ENCODE results near the gene TGFBRAP1.

The TGFBRAP1 gene, protein sequence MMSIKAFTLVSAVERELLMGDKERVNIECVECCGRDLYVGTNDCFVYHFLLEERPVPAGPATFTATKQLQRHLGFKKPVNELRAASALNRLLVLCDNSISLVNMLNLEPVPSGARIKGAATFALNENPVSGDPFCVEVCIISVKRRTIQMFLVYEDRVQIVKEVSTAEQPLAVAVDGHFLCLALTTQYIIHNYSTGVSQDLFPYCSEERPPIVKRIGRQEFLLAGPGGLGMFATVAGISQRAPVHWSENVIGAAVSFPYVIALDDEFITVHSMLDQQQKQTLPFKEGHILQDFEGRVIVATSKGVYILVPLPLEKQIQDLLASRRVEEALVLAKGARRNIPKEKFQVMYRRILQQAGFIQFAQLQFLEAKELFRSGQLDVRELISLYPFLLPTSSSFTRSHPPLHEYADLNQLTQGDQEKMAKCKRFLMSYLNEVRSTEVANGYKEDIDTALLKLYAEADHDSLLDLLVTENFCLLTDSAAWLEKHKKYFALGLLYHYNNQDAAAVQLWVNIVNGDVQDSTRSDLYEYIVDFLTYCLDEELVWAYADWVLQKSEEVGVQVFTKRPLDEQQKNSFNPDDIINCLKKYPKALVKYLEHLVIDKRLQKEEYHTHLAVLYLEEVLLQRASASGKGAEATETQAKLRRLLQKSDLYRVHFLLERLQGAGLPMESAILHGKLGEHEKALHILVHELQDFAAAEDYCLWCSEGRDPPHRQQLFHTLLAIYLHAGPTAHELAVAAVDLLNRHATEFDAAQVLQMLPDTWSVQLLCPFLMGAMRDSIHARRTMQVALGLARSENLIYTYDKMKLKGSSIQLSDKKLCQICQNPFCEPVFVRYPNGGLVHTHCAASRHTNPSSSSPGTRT

GRCh38 chr2:105329561-105330495, at the start of gene TGFBRAP1:
TGFBRAP1 (minus strand) TSS chr2:105329735; CDS start chr2:105308301, 21,434 bp downstream.
- H3K27me3 ChIP-seq (replicated peaks; ENCODE audit: control insufficient read depth, insufficient read depth, low read length) = no peaks in the 10 kb centered on the region
- peak within 1 kb of the TSS; percentile 91 for H3K9ac ChIP-seq (ENCODE audit: low read length)
- H3K4me1 ChIP-seq (ENCODE audit: control insufficient read depth, insufficient read depth, low read length) = peaks cover 49% of the 10 kb centered on the region
- no peaks in the 10 kb centered on the region for H3K9me3 ChIP-seq (ENCODE audit: control insufficient read depth, low read length)
- peak within 1 kb of the TSS; percentile 86 for H3K4me3 ChIP-seq (ENCODE audit: low read length)
- peaks cover 8% of the 10 kb centered on the region for H3K36me3 ChIP-seq (ENCODE audit: control insufficient read depth, insufficient read depth, low read length, severe bottlenecking)
- peak; percentile 87 for DNase-seq (ENCODE audit: low read depth)

GRCh38 chr2:105378921-105379383, 49.4 kb upstream of the TGFBRAP1 start:
- Histone ChIP-seq H3K4me1 (ENCODE audit: control insufficient read depth, insufficient read depth, low read length) (peaks cover 63% of the 10 kb centered on the region), H3K9me3 (ENCODE audit: control insufficient read depth, low read length) (no peaks in the 10 kb centered on the region), H3K9ac (ENCODE audit: low read length) (no peak overlapping the region), H3K27me3 (replicated peaks; ENCODE audit: control insufficient read depth, insufficient read depth, low read length) (no peaks in the 10 kb centered on the region), H3K36me3 (ENCODE audit: control insufficient read depth, insufficient read depth, low read length, severe bottlenecking) (peaks cover 75% of the 10 kb centered on the region), H3K4me3 (ENCODE audit: low read length) (no peak overlapping the region)
- no peak for DNase-seq (ENCODE audit: low read depth)

GRCh38 chr2:105378276-105378840, 48.8 kb upstream of the TGFBRAP1 start:
- Histone ChIP-seq H3K9me3 (ENCODE audit: control insufficient read depth, low read length) (no peaks in the 10 kb centered on the region), H3K4me3 (ENCODE audit: low read length) (no peak overlapping the region), H3K4me1 (ENCODE audit: control insufficient read depth, insufficient read depth, low read length) (peaks cover 68% of the 10 kb centered on the region), H3K9ac (ENCODE audit: low read length) (peak overlapping the region; percentile 0), H3K36me3 (ENCODE audit: control insufficient read depth, insufficient read depth, low read length, severe bottlenecking) (peaks cover 73% of the 10 kb centered on the region), H3K27me3 (replicated peaks; ENCODE audit: control insufficient read depth, insufficient read depth, low read length) (no peaks in the 10 kb centered on the region)
- DNase-seq (ENCODE audit: low read depth) = no peak

GRCh38 chr2:105377871-105378270, 48.3 kb upstream of the TGFBRAP1 start:
- Histone ChIP-seq H3K9ac (ENCODE audit: low read length) (peak overlapping the region; percentile 0), H3K4me1 (ENCODE audit: control insufficient read depth, insufficient read depth, low read length) (peaks cover 73% of the 10 kb centered on the region), H3K36me3 (ENCODE audit: control insufficient read depth, insufficient read depth, low read length, severe bottlenecking) (peaks cover 73% of the 10 kb centered on the region), H3K9me3 (ENCODE audit: control insufficient read depth, low read length) (no peaks in the 10 kb centered on the region), H3K4me3 (ENCODE audit: low read length) (no peak overlapping the region), H3K27me3 (replicated peaks; ENCODE audit: control insufficient read depth, insufficient read depth, low read length) (no peaks in the 10 kb centered on the region)
- no peak for DNase-seq (ENCODE audit: low read depth)

- DNase-seq (ENCODE audit: low read depth) = peak; percentile 59
- no peak overlapping the region for H3K9ac ChIP-seq (ENCODE audit: low read length)
- no peak overlapping the region for H3K4me3 ChIP-seq (ENCODE audit: low read length)
- H3K9me3 ChIP-seq (ENCODE audit: control insufficient read depth, low read length) = no peaks in the 10 kb centered on the region
- peaks cover 66% of the 10 kb centered on the region for H3K36me3 ChIP-seq (ENCODE audit: control insufficient read depth, insufficient read depth, low read length, severe bottlenecking)
- no peaks in the 10 kb centered on the region for H3K27me3 ChIP-seq (replicated peaks; ENCODE audit: control insufficient read depth, insufficient read depth, low read length)
- H3K4me1 ChIP-seq (ENCODE audit: control insufficient read depth, insufficient read depth, low read length) = peaks cover 80% of the 10 kb centered on the region
These were observed 47.3 kb upstream of the TGFBRAP1 start for GRCh38 chr2:105376789-105377240.

DNA sequence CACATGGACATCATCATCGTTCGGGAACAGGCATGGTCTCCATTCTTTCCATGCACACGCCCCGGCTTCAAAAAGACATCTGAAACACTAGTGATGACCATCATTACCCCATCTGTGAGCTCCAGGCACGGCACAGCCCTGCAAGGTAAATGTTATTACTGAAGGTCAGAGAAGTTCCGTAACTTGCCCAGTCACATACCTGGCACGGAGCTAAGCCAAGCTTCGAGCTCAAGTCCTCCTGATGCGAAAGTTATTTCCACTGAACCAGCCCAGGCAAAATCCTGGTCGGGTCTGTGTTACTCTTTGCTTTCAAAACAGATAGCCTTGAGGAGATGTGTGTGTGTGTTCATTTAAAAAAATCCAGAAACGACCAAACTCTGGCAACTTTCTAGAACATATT, 46.5 kb upstream of the TGFBRAP1 start:
- Histone ChIP-seq H3K9me3 (ENCODE audit: control insufficient read depth, low read length) (no peaks in the 10 kb centered on the region), H3K4me3 (ENCODE audit: low read length) (peak overlapping the region; percentile 5), H3K9ac (ENCODE audit: low read length) (peak overlapping the region; percentile 60), H3K36me3 (ENCODE audit: control insufficient read depth, insufficient read depth, low read length, severe bottlenecking) (peaks cover 65% of the 10 kb centered on the region), H3K4me1 (ENCODE audit: control insufficient read depth, insufficient read depth, low read length) (peaks cover 81% of the 10 kb centered on the region), H3K27me3 (replicated peaks; ENCODE audit: control insufficient read depth, insufficient read depth, low read length) (no peaks in the 10 kb centered on the region)
- no peak for DNase-seq (ENCODE audit: low read depth)

- Histone ChIP-seq H3K9me3 (ENCODE audit: control insufficient read depth, low read length) (no peaks in the 10 kb centered on the region), H3K4me1 (ENCODE audit: control insufficient read depth, insufficient read depth, low read length) (peaks cover 79% of the 10 kb centered on the region), H3K4me3 (ENCODE audit: low read length) (peak overlapping the region; percentile 20), H3K9ac (ENCODE audit: low read length) (peak overlapping the region; percentile 72), H3K36me3 (ENCODE audit: control insufficient read depth, insufficient read depth, low read length, severe bottlenecking) (peaks cover 67% of the 10 kb centered on the region), H3K27me3 (replicated peaks; ENCODE audit: control insufficient read depth, insufficient read depth, low read length) (no peaks in the 10 kb centered on the region)
- DNase-seq (ENCODE audit: low read depth) = no peak
These were observed 45.5 kb upstream of the TGFBRAP1 start for GRCh38 chr2:105375001-105375561.

GRCh38 chr2:105373895-105374401, 44.4 kb upstream of the TGFBRAP1 start:
- peaks cover 64% of the 10 kb centered on the region for H3K36me3 ChIP-seq (ENCODE audit: control insufficient read depth, insufficient read depth, low read length, severe bottlenecking)
- DNase-seq (ENCODE audit: low read depth) = no peak
- no peak overlapping the region for H3K4me3 ChIP-seq (ENCODE audit: low read length)
- no peaks in the 10 kb centered on the region for H3K9me3 ChIP-seq (ENCODE audit: control insufficient read depth, low read length)
- no peaks in the 10 kb centered on the region for H3K27me3 ChIP-seq (replicated peaks; ENCODE audit: control insufficient read depth, insufficient read depth, low read length)
- peaks cover 69% of the 10 kb centered on the region for H3K4me1 ChIP-seq (ENCODE audit: control insufficient read depth, insufficient read depth, low read length)
- H3K9ac ChIP-seq (ENCODE audit: low read length) = peak overlapping the region; percentile 72

DNA sequence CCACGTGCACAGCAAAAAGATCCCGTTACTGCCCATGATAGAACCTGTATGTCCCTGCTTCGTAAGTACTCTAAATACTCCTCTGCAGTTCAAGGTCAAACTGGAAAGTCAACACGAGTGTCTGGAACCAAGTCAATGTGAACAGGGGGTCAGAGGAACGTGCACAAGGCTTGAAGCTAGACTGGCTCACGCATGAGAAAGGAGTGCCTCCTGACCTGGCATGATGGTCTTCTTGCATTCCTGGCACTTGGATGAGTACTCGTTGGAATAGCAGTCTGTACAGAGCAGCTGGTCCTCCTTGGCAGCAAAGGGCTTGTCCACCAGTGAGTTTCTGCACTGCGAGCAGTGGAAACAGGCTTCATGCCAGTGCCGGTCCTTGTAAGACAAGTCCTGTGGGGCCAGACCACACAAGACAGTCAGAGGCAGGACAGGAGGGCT, 43.8 kb upstream of the TGFBRAP1 start:
- peaks cover 63% of the 10 kb centered on the region for H3K4me1 ChIP-seq (ENCODE audit: control insufficient read depth, insufficient read depth, low read length)
- no peaks in the 10 kb centered on the region for H3K9me3 ChIP-seq (ENCODE audit: control insufficient read depth, low read length)
- no peak overlapping the region for H3K4me3 ChIP-seq (ENCODE audit: low read length)
- peak overlapping the region; percentile 72 for H3K9ac ChIP-seq (ENCODE audit: low read length)
- H3K27me3 ChIP-seq (replicated peaks; ENCODE audit: control insufficient read depth, insufficient read depth, low read length) = no peaks in the 10 kb centered on the region
- no peak for DNase-seq (ENCODE audit: low read depth)
- peaks cover 65% of the 10 kb centered on the region for H3K36me3 ChIP-seq (ENCODE audit: control insufficient read depth, insufficient read depth, low read length, severe bottlenecking)

- H3K4me1 ChIP-seq (ENCODE audit: control insufficient read depth, insufficient read depth, low read length) = peaks cover 58% of the 10 kb centered on the region
- H3K9me3 ChIP-seq (ENCODE audit: control insufficient read depth, low read length) = no peaks in the 10 kb centered on the region
- H3K9ac ChIP-seq (ENCODE audit: low read length) = peak overlapping the region; percentile 47
- no peak for DNase-seq (ENCODE audit: low read depth)
- no peaks in the 10 kb centered on the region for H3K27me3 ChIP-seq (replicated peaks; ENCODE audit: control insufficient read depth, insufficient read depth, low read length)
- peaks cover 72% of the 10 kb centered on the region for H3K36me3 ChIP-seq (ENCODE audit: control insufficient read depth, insufficient read depth, low read length, severe bottlenecking)
- H3K4me3 ChIP-seq (ENCODE audit: low read length) = no peak overlapping the region
These were observed 42.3 kb upstream of the TGFBRAP1 start for GRCh38 chr2:105371810-105372209.
